Measurements from ENCODE around the gene CEP89.
"Not testable (repeated sequence)": the region's sequence is repeated elsewhere in the genome, so short reads cannot be mapped to it uniquely, and the experiment has no call there.

Gene CEP89

GRCh38 chr19:32908641-32909190, 63.0 kb downstream of the CEP89 start:
- no peak for DNase-seq
- in situ Hi-C loops (cut with MboI; ENCODE audit: low pct_unique_long_range_greater_than_20kb, low sequenced_read_pairs) = no loop called here

- no peak for DNase-seq
- in situ Hi-C loops (cut with MboI; ENCODE audit: low pct_unique_long_range_greater_than_20kb, low sequenced_read_pairs) = no loop called here
Measured at GRCh38 chr19:32902448-32902847, 69.3 kb downstream of the CEP89 start.

GRCh38 chr19:32901504-32902161, 70.1 kb downstream of the CEP89 start:
- in situ Hi-C loops (cut with MboI; ENCODE audit: low pct_unique_long_range_greater_than_20kb, low sequenced_read_pairs) = no loop called here
- DNase-seq = no peak

GRCh38 chr19:32896516-32897214, 75.1 kb downstream of the CEP89 start:
- DNase-seq = no peak
- in situ Hi-C loops (cut with MboI; ENCODE audit: low pct_unique_long_range_greater_than_20kb, low sequenced_read_pairs) = no loop called here

GRCh38 chr19:32895384-32895783, 76.4 kb downstream of the CEP89 start:
- in situ Hi-C loops (cut with MboI; ENCODE audit: low pct_unique_long_range_greater_than_20kb, low sequenced_read_pairs) = no loop called here
- DNase-seq = no peak

- in situ Hi-C loops (cut with MboI; ENCODE audit: low pct_unique_long_range_greater_than_20kb, low sequenced_read_pairs) = no loop called here
Measured at GRCh38 chr19:32891609-32892008, 80.1 kb downstream of the CEP89 start.

GRCh38 chr19:32890841-32891240, 80.9 kb downstream of the CEP89 start:
- in situ Hi-C loops (cut with MboI; ENCODE audit: low pct_unique_long_range_greater_than_20kb, low sequenced_read_pairs) = no loop called here
- DNase-seq = no peak

More at GRCh38 chr19:32891609-32892008, 80.1 kb downstream of the CEP89 start:
- DNase-seq = no peak

GRCh38 chr19:32890326-32890725, 81.4 kb downstream of the CEP89 start:
- no peak for DNase-seq
- in situ Hi-C loops (cut with MboI; ENCODE audit: low pct_unique_long_range_greater_than_20kb, low sequenced_read_pairs) = no loop called here

GRCh38 chr19:32889137-32889934, 82.4 kb downstream of the CEP89 start:
- DNase-seq = no peak
- in situ Hi-C loops (cut with MboI; ENCODE audit: low pct_unique_long_range_greater_than_20kb, low sequenced_read_pairs) = no loop called here

- DNase-seq = no peak
- in situ Hi-C loops (cut with MboI; ENCODE audit: low pct_unique_long_range_greater_than_20kb, low sequenced_read_pairs) = no loop called here
Measured at GRCh38 chr19:32887572-32888215, 84.1 kb downstream of the CEP89 start.

GRCh38 chr19:32886241-32886640, 85.5 kb downstream of the CEP89 start:
- in situ Hi-C loops (cut with MboI; ENCODE audit: low pct_unique_long_range_greater_than_20kb, low sequenced_read_pairs) = no loop called here
- no peak for DNase-seq

- in situ Hi-C loops (cut with MboI; ENCODE audit: low pct_unique_long_range_greater_than_20kb, low sequenced_read_pairs); DNase-seq: not testable (repeated sequence)
Measured at GRCh38 chr19:32885255-32885654, 86.5 kb downstream of the CEP89 start.

GRCh38 chr19:32881766-32882165, 90.0 kb downstream of the CEP89 start:
- DNase-seq = no peak
- in situ Hi-C loops (cut with MboI; ENCODE audit: low pct_unique_long_range_greater_than_20kb, low sequenced_read_pairs) = no loop called here

- no peak for DNase-seq
- in situ Hi-C loops (cut with MboI; ENCODE audit: low pct_unique_long_range_greater_than_20kb, low sequenced_read_pairs) = no loop called here
Measured at GRCh38 chr19:32880622-32881021, 91.1 kb downstream of the CEP89 start.

- in situ Hi-C loops (cut with MboI; ENCODE audit: low pct_unique_long_range_greater_than_20kb, low sequenced_read_pairs) = no loop called here
- no peak for DNase-seq
Measured at GRCh38 chr19:32879741-32880140, 92.0 kb downstream of the CEP89 start.

GRCh38 chr19:32878988-32879387, 92.8 kb downstream of the CEP89 start:
- DNase-seq = no peak
- in situ Hi-C loops (cut with MboI; ENCODE audit: low pct_unique_long_range_greater_than_20kb, low sequenced_read_pairs) = no loop called here

GRCh38 chr19:32877977-32878745, 93.6 kb downstream of the CEP89 start:
- in situ Hi-C loops (cut with MboI; ENCODE audit: low pct_unique_long_range_greater_than_20kb, low sequenced_read_pairs) = no loop called here
- no peak for DNase-seq

GRCh38 chr19:32877323-32877912, 94.3 kb downstream of the CEP89 start:
- in situ Hi-C loops (cut with MboI; ENCODE audit: low pct_unique_long_range_greater_than_20kb, low sequenced_read_pairs) = no loop called here
- DNase-seq = no peak
